Measurements from ENCODE around the gene CHMP1A.

DNA sequence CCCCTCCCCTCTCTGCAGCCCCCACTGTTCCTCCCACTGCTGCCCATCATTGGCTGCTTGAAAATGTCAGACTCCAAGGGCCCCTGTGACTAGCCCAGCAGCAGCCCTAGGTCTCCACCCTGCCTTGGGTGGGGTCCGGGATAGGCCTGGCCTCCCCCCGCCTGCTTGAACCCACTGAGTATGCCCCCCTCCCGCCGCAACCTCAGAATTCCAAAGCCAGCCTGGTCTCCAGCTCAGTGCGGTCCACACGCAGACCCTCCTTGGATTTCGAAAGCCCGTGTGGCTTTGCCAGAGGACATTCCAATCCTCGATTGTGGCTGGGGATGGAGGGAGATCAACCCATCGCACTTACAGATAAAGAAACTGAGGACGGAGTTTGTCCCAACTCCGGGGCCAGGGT lies 37.7 kb downstream of the CHMP1A start:
- TF ChIP-seq REST (IDR thresholded peaks at IDR 0.05) (no peak), CTCF (IDR thresholded peaks at IDR 0.05) (no peak)

All from A549 (cell line).